SK-N-SH (cell line): ENCODE measurements around the gene SLC2A14. TPM values are rescaled to one million over a fixed set of nuclear protein-coding genes. Genes with fewer than 3 reads are reported as not detected.
"Not testable (repeated sequence)": the region's sequence is repeated elsewhere in the genome, so short reads cannot be mapped to it uniquely, and the experiment has no call there.

Source experiments
- CTCF ChIA-PET: fragments of 300-600, 350-600 bp; formaldehyde crosslinking; extraction: SDS; loops from one replicate; lab custom pipeline; 2021; lab: Yijun Ruan, JAX
- POLR2A ChIA-PET: fragments of 350-600 bp; sonication (Branson Sonifier 250); formaldehyde crosslinking; extraction: SDS; loops from one replicate; lab custom pipeline; 2020; ENCODE audit warnings: antibody characterized with exemption, inconsistent platforms; lab: Yijun Ruan, JAX
- DNase-seq: peaks from one replicate; pipeline ENCODE4 v3.0.0; 2012
- H2AFZ ChIP-seq: fragments of 200-600 bp; sonication (generic); 2 replicates; pipeline ENCODE4 v1.8.1; 2016; ENCODE audit warnings: antibody characterized with exemption, mild to moderate bottlenecking, low read depth
- H3F3A ChIP-seq: fragments of 200-600 bp; sonication (generic); replicated peaks from 2 replicates; pipeline ENCODE3; 2016; ENCODE audit warnings: antibody characterized with exemption, mild to moderate bottlenecking; ENCODE audit not compliant: insufficient read depth
- H3K27ac ChIP-seq, 2 experiments: fragments of 200-500 bp in 1 of 2; fragments of 200-600 bp in 1 of 2; sonication (Bioruptor generic) in 1 of 2; sonication (generic), shearing (Covaris generic) in 1 of 2; 2 replicates each; pipeline versions ENCODE4 v1.5.1 to v1.6.1; 2014 to 2016; ENCODE audit warnings: low read depth in 2 of 2, inconsistent platforms in 1 of 2, low read length in 1 of 2, mild to moderate bottlenecking in 1 of 2, mixed read lengths in 1 of 2
- H3K27me3 ChIP-seq: fragments of 200-600 bp; sonication (generic), shearing (Covaris generic); 2 replicates; pipeline ENCODE4 v1.6.1; 2016; ENCODE audit warnings: mixed run types; ENCODE audit not compliant: insufficient read depth
- H3K36me3 ChIP-seq, 2 experiments: fragments of 200-500 bp in 1 of 2; fragments of 200-600 bp in 1 of 2; sonication (Bioruptor generic) in 1 of 2; sonication (generic) in 1 of 2; replicated peaks in 1 of 2; 2 replicates each; pipeline versions ENCODE3 to v1.5.1; 2014 to 2016; ENCODE audit warnings: low read length in 1 of 2, mild to moderate bottlenecking in 1 of 2; ENCODE audit not compliant: insufficient read depth in 2 of 2, control insufficient read depth in 1 of 2
- H3K4me1 ChIP-seq, 2 experiments: fragments of 200-500 bp in 1 of 2; fragments of 200-600 bp in 1 of 2; sonication (Bioruptor generic) in 1 of 2; sonication (generic), shearing (Covaris generic) in 1 of 2; 2 replicates each; pipeline versions ENCODE4 v1.5.1 to v1.6.1; 2014 to 2016; ENCODE audit warnings: low read depth in 1 of 2, low read length in 1 of 2, mixed run types in 1 of 2; ENCODE audit not compliant: insufficient read depth in 2 of 2, control insufficient read depth in 1 of 2
- H3K4me2 ChIP-seq: fragments of 200-600 bp; sonication (generic), shearing (Covaris generic); 2 replicates; pipeline ENCODE4 v1.6.1; 2017; ENCODE audit warnings: mixed run types
- H3K4me3 ChIP-seq, 2 experiments: fragments of 200-500 bp in 1 of 2; fragments of 200-600 bp in 1 of 2; sonication (Bioruptor generic) in 1 of 2; sonication (generic), shearing (Covaris generic) in 1 of 2; 2 replicates each; pipeline versions ENCODE4 v1.5.1 to v1.8.1; 2014 to 2016; ENCODE audit warnings: low read depth in 2 of 2, inconsistent platforms in 1 of 2, low read length in 1 of 2, mild to moderate bottlenecking in 1 of 2, mixed read lengths in 1 of 2, moderate library complexity in 1 of 2
- H3K79me2 ChIP-seq: fragments of 200-600 bp; sonication (generic); 2 replicates; pipeline ENCODE4 v1.8.1; 2017; ENCODE audit warnings: mild to moderate bottlenecking; ENCODE audit not compliant: insufficient read depth
- H3K9ac ChIP-seq: fragments of 200-600 bp; sonication (generic); 2 replicates; pipeline ENCODE4 v1.6.1; 2017; ENCODE audit warnings: mixed run types
- H3K9me2 ChIP-seq: fragments of 200-600 bp; sonication (generic); 2 replicates; pipeline ENCODE4 v1.6.1; 2017; ENCODE audit warnings: mixed run types
- H3K9me3 ChIP-seq: fragments of 200-600 bp; sonication (generic); 2 replicates; pipeline ENCODE4 v1.6.1; 2017; ENCODE audit warnings: mixed run types, mild to moderate bottlenecking, moderate library complexity
- H4K20me1 ChIP-seq: fragments of 200-600 bp; sonication (generic); 2 replicates; pipeline ENCODE4 v1.6.1; 2017; ENCODE audit warnings: mild to moderate bottlenecking, mixed run types; ENCODE audit not compliant: insufficient read depth
- CHD2 ChIP-seq: fragments of 150-350 bp; IDR thresholded peaks from 2 replicates; pipeline ENCODE4 v1.6.1; 2018; ENCODE audit warnings: low read length; ENCODE audit not compliant: partially characterized antibody
- CTCF ChIP-seq: fragments of 200-600 bp; sonication (generic); IDR thresholded peaks from 2 replicates; pipeline ENCODE4 v1.6.1; 2017; ENCODE audit warnings: antibody characterized with exemption, mild to moderate bottlenecking, moderate library complexity
- ELF1 ChIP-seq: IDR thresholded peaks from 2 replicates; pipeline ENCODE4 v1.4.0; 2012
- EP300 ChIP-seq, 2 experiments: IDR thresholded peaks; 2 replicates each; pipeline versions ENCODE4 v1.4.0 to v1.6.1; 2012; ENCODE audit warnings: borderline replicate concordance in 1 of 2, low read depth in 1 of 2, low read length in 1 of 2
- FOSL2 ChIP-seq: IDR thresholded peaks from 2 replicates; pipeline ENCODE4 v1.4.0; 2012; ENCODE audit warnings: low read depth, mild to moderate bottlenecking, moderate library complexity, borderline replicate concordance
- FOXM1 ChIP-seq: IDR thresholded peaks from 2 replicates; pipeline ENCODE4 v1.4.0; 2012; ENCODE audit warnings: low read depth, mild to moderate bottlenecking
- GATA2 ChIP-seq: sonication (generic); formaldehyde crosslinking; IDR thresholded peaks from 2 replicates; pipeline ENCODE4 v1.5.0; 2020; ENCODE audit warnings: mild to moderate bottlenecking, missing genetic modification reagents
- IRF3 ChIP-seq: fragments of 150-350 bp; IDR thresholded peaks from 2 replicates; pipeline ENCODE4 v1.6.1; 2016; ENCODE audit warnings: mild to moderate bottlenecking, low read depth, low read length
- MAX ChIP-seq: IDR thresholded peaks from 2 replicates; pipeline ENCODE4 v1.4.0; 2012; ENCODE audit warnings: low read depth
- MEF2A ChIP-seq: IDR thresholded peaks from 2 replicates; pipeline ENCODE4 v1.4.0; 2012; ENCODE audit warnings: low read depth, borderline replicate concordance
- MXI1 ChIP-seq: IDR thresholded peaks from 2 replicates; pipeline ENCODE4 v1.6.1; 2012; ENCODE audit warnings: mild to moderate bottlenecking, low read depth, low read length, improper control_type of control experiment
- PBX3 ChIP-seq: IDR thresholded peaks from 2 replicates; pipeline ENCODE4; 2012
- POLR2AphosphoS5 ChIP-seq: IDR thresholded peaks from 2 replicates; pipeline ENCODE4 v1.6.1; 2012; ENCODE audit warnings: low read depth, low read length
- RXRA ChIP-seq: IDR thresholded peaks from 2 replicates; pipeline ENCODE4 v1.4.0; 2012; ENCODE audit warnings: low read depth, mild to moderate bottlenecking, borderline replicate concordance
- TEAD4 ChIP-seq: IDR thresholded peaks from 2 replicates; pipeline ENCODE4 v1.4.0; 2012; ENCODE audit warnings: mild to moderate bottlenecking, borderline replicate concordance; ENCODE audit not compliant: insufficient read depth
- USF1 ChIP-seq: IDR thresholded peaks from 2 replicates; pipeline ENCODE4 v1.4.0; 2012; ENCODE audit warnings: low read depth, borderline replicate concordance
- USF2 ChIP-seq: fragments of 150-350 bp; IDR thresholded peaks from 2 replicates; pipeline ENCODE4 v1.6.1; 2017; ENCODE audit warnings: antibody characterized with exemption, low read length, low read depth, borderline replicate concordance
- WGBS: methylation state at CpG from one replicate; pipeline ENCODE4 v1.1.6; 2017; ENCODE audit warnings: low lambda C conversion rate; 5-methylcytosine and 5-hydroxymethylcytosine counted together
- polyA plus RNA-seq, 3 experiments: library from polyadenylated mRNA; depleted of rRNA; stranded (reverse); fragments of >200 nt; gene quantifications; 2 replicates each; pipeline ENCODE4 v1.2.3, GENCODE V29; 2012

SLC2A14 gene
- polyA plus RNA-seq, 1 of the 3 experiments (the other 2 are of a cell fraction): 0.39 TPM

GRCh38 chr12:7905600-7906125 is 32.9 kb upstream of the SLC2A14 start:
- H3K4me2 ChIP-seq, H3K4me1 ChIP-seq, H4K20me1 ChIP-seq, H3K9me3 ChIP-seq, CTCF ChIA-PET, H3K27me3 ChIP-seq, DNase-seq, H3K4me3 ChIP-seq, H3K9me2 ChIP-seq, POLR2A ChIA-PET, H3F3A ChIP-seq, H3K36me3 ChIP-seq, H3K79me2 ChIP-seq, H3K9ac ChIP-seq, H3K27ac ChIP-seq: not testable (repeated sequence)
- 0 out of 2 replicates have a peak overlapping the region, but pooled peaks have one; percentile 31 for H2AFZ ChIP-seq
- 18% methylated on average over 2 of the region's 5 CpGs for WGBS

- H3K4me2 ChIP-seq: no peak overlapping the region
- H3K36me3 ChIP-seq: no peaks in the 10 kb centered on the region
- H3K4me3 ChIP-seq: no peak overlapping the region
- no peaks in the 10 kb centered on the region for H3K27me3 ChIP-seq
- DNase-seq: no peak
- no peaks in the 10 kb centered on the region for H3K9me2 ChIP-seq
- H3K27ac ChIP-seq: no peak overlapping the region
- no peaks in the 10 kb centered on the region for H4K20me1 ChIP-seq
- no peaks in the 10 kb centered on the region for H3F3A ChIP-seq
- H3K9ac ChIP-seq: no peak overlapping the region
- no peak for TF ChIP-seq FOXM1
- no peak for TF ChIP-seq USF2
- no peak for TF ChIP-seq RXRA
- TF ChIP-seq POLR2AphosphoS5: no peak
- no peak for TF ChIP-seq USF1
- TF ChIP-seq IRF3: no peak
- TF ChIP-seq FOSL2: no peak
- no peak for TF ChIP-seq CHD2
- no peak for TF ChIP-seq MEF2A
- TF ChIP-seq PBX3: no peak
- no peak for TF ChIP-seq MXI1
- no peak for TF ChIP-seq MAX
- no peak for TF ChIP-seq CTCF
- TF ChIP-seq EP300 (IDR thresholded peaks at IDR 0.05; ENCODE audit: borderline replicate concordance in 1 of 2, low read depth in 1 of 2, low read length in 1 of 2): no peak
- TF ChIP-seq GATA2 (CRISPR knock-in tag): no peak
- no peak for TF ChIP-seq ELF1
- no peak for TF ChIP-seq TEAD4
- 10% methylated on average over 1 of the region's 1 CpG for WGBS
- no peaks in the 10 kb centered on the region for H3K9me3 ChIP-seq
- no peaks in the 10 kb centered on the region for H3K79me2 ChIP-seq
- ChIA-PET CTCF (interaction anchor here (0.5 to 0.6 kb wide), 2 partner anchors 79 to 90 kb away, joined by 3 read pairs; no protein-coding TSS in a partner anchor), POLR2A (no interaction called here)
- H2AFZ ChIP-seq: 0 out of 2 replicates have a peak overlapping the region, but pooled peaks have one; percentile 31
- no peaks in the 10 kb centered on the region; a peak in 1 of 4 replicates for H3K4me1 ChIP-seq
These were observed 32.4 kb upstream of the SLC2A14 start for GRCh38 chr12:7905071-7905470.

GRCh38 chr12:7902416-7902815 is 29.7 kb upstream of the SLC2A14 start:
- CTCF ChIA-PET, DNase-seq: not testable (repeated sequence)

More at GRCh38 chr12:7902416-7902815, 29.7 kb upstream of the SLC2A14 start:
- H3F3A ChIP-seq, H3K9ac ChIP-seq, H3K79me2 ChIP-seq, H3K4me2 ChIP-seq, H3K4me1 ChIP-seq, H4K20me1 ChIP-seq, H3K27ac ChIP-seq, POLR2A ChIA-PET, H3K9me2 ChIP-seq, H3K36me3 ChIP-seq, H3K27me3 ChIP-seq, H2AFZ ChIP-seq, H3K9me3 ChIP-seq, H3K4me3 ChIP-seq: not testable (repeated sequence)
- WGBS: 55% methylated on average over 8 of the region's 8 CpGs
